HCT116 (cell line): Measurements from ENCODE around the gene YKT6.

Source experiments
- CEBPB ChIP-seq: IDR thresholded peaks from 2 replicates; pipeline ENCODE4 v1.6.1; 2012; ENCODE audit warnings: low read depth
- EGR1 ChIP-seq: IDR thresholded peaks from 2 replicates; pipeline ENCODE4 v1.6.1; 2012; ENCODE audit warnings: low read depth
- EZH2 ChIP-seq: fragments of 200-600 bp; sonication (generic); IDR thresholded peaks from 2 replicates; pipeline ENCODE4 v1.6.1; 2017; ENCODE audit warnings: antibody characterized with exemption, mixed run types
- EZH2phosphoT487 ChIP-seq: fragments of 200-600 bp; IDR thresholded peaks from 2 replicates; pipeline ENCODE4 v1.6.1; 2018; ENCODE audit warnings: antibody characterized with exemption, borderline replicate concordance
- POLR2A ChIP-seq: IDR thresholded peaks from 2 replicates; pipeline ENCODE4 v1.7.0; 2011; ENCODE audit warnings: borderline replicate concordance; ENCODE audit not compliant: insufficient read depth, insufficient read length; ENCODE audit errors: extremely low read depth
- POLR2AphosphoS5 ChIP-seq: IDR thresholded peaks from 2 replicates; pipeline ENCODE4 v1.6.1; 2011; ENCODE audit warnings: mild to moderate bottlenecking, low read depth, low read length, moderate library complexity
- RAD21 ChIP-seq: IDR thresholded peaks from 2 replicates; pipeline ENCODE4 v1.6.1; 2012; ENCODE audit warnings: low read depth, mild to moderate bottlenecking
- SIN3A ChIP-seq: IDR thresholded peaks from 2 replicates; pipeline ENCODE4 v1.6.1; 2012; ENCODE audit warnings: low read depth
- SP1 ChIP-seq: IDR thresholded peaks from 2 replicates; pipeline ENCODE4 v1.6.1; 2012; ENCODE audit warnings: low read depth
- TF ChIP-seq, protein P1 (sequence below), 3 experiments: fragments of 200-600 bp in 1 of 3; sonication (generic) in 1 of 3; IDR thresholded peaks in 2 of 3; conservative IDR thresholded peaks in 1 of 3; 2 replicates each; pipeline ENCODE4 v1.5.1; 2012 to 2017; ENCODE audit warnings: low read depth in 2 of 3, low read length in 2 of 3, antibody characterized with exemption in 1 of 3, borderline replicate concordance in 1 of 3, control low read depth in 1 of 3, mild to moderate bottlenecking in 1 of 3, mixed read lengths in 1 of 3, mixed run types in 1 of 3, moderate library complexity in 1 of 3; ENCODE audit not compliant: insufficient read depth in 1 of 3
- TF ChIP-seq, protein P2 (sequence below): IDR thresholded peaks from 2 replicates; pipeline ENCODE4 v1.6.1; 2012
- TF ChIP-seq, protein P3 (sequence below): IDR thresholded peaks from 2 replicates; pipeline ENCODE4 v1.6.1; 2012
- TF ChIP-seq, protein P4 (sequence below): IDR thresholded peaks from 2 replicates; pipeline ENCODE4 v1.6.1; 2011; ENCODE audit warnings: mild to moderate bottlenecking, low read length, moderate library complexity; ENCODE audit not compliant: insufficient replicate concordance; ENCODE audit errors: extremely low read depth
- TF ChIP-seq, protein P5 (sequence below): IDR thresholded peaks from 2 replicates; pipeline ENCODE4 v1.6.1; 2012; ENCODE audit warnings: low read depth

DNA sequence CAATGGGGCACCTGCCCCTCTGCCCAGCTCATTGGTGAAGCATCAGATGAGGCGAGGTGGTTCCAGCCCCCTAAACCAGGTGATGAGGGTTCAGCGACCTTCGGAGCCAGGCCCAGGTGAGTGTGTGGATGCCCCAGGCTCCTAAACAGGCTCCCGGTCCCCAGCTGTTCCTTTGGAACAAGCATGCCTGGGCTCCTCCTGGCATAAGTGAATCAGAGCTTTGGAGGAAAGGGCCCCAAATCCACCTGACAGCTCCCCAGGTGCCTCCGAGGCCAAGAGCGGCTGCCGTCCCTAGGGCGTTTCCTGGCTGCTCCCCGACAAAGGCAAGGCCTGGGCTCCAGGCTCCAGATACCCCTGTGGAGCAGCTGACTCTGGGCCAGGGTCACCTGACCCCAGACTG lies 61.3 kb downstream of the YKT6 start:
- TF ChIP-seq, protein P1, sequence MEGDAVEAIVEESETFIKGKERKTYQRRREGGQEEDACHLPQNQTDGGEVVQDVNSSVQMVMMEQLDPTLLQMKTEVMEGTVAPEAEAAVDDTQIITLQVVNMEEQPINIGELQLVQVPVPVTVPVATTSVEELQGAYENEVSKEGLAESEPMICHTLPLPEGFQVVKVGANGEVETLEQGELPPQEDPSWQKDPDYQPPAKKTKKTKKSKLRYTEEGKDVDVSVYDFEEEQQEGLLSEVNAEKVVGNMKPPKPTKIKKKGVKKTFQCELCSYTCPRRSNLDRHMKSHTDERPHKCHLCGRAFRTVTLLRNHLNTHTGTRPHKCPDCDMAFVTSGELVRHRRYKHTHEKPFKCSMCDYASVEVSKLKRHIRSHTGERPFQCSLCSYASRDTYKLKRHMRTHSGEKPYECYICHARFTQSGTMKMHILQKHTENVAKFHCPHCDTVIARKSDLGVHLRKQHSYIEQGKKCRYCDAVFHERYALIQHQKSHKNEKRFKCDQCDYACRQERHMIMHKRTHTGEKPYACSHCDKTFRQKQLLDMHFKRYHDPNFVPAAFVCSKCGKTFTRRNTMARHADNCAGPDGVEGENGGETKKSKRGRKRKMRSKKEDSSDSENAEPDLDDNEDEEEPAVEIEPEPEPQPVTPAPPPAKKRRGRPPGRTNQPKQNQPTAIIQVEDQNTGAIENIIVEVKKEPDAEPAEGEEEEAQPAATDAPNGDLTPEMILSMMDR (IDR thresholded peaks at IDR 0.05 in 2 of 3, conservative IDR thresholded peaks at IDR 0.05 in 1 of 3; ENCODE audit: borderline replicate concordance in 1 of 3, insufficient read depth in 1 of 3, low read depth in 2 of 3, low read length in 2 of 3): no peak
- TF ChIP-seq POLR2A: no peak
- TF ChIP-seq, protein P2, sequence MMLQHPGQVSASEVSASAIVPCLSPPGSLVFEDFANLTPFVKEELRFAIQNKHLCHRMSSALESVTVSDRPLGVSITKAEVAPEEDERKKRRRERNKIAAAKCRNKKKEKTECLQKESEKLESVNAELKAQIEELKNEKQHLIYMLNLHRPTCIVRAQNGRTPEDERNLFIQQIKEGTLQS: no peak
- no peak for TF ChIP-seq EGR1
- TF ChIP-seq EZH2phosphoT487: no peak
- no peak for TF ChIP-seq RAD21
- TF ChIP-seq, protein P3, sequence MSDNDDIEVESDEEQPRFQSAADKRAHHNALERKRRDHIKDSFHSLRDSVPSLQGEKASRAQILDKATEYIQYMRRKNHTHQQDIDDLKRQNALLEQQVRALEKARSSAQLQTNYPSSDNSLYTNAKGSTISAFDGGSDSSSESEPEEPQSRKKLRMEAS: no peak
- TF ChIP-seq, protein P4, sequence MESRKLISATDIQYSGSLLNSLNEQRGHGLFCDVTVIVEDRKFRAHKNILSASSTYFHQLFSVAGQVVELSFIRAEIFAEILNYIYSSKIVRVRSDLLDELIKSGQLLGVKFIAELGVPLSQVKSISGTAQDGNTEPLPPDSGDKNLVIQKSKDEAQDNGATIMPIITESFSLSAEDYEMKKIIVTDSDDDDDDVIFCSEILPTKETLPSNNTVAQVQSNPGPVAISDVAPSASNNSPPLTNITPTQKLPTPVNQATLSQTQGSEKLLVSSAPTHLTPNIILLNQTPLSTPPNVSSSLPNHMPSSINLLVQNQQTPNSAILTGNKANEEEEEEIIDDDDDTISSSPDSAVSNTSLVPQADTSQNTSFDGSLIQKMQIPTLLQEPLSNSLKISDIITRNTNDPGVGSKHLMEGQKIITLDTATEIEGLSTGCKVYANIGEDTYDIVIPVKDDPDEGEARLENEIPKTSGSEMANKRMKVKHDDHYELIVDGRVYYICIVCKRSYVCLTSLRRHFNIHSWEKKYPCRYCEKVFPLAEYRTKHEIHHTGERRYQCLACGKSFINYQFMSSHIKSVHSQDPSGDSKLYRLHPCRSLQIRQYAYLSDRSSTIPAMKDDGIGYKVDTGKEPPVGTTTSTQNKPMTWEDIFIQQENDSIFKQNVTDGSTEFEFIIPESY: no peak
- no peak for TF ChIP-seq SP1
- TF ChIP-seq SIN3A: no peak
- no peak for TF ChIP-seq POLR2AphosphoS5
- TF ChIP-seq EZH2: no peak
- TF ChIP-seq, protein P5, sequence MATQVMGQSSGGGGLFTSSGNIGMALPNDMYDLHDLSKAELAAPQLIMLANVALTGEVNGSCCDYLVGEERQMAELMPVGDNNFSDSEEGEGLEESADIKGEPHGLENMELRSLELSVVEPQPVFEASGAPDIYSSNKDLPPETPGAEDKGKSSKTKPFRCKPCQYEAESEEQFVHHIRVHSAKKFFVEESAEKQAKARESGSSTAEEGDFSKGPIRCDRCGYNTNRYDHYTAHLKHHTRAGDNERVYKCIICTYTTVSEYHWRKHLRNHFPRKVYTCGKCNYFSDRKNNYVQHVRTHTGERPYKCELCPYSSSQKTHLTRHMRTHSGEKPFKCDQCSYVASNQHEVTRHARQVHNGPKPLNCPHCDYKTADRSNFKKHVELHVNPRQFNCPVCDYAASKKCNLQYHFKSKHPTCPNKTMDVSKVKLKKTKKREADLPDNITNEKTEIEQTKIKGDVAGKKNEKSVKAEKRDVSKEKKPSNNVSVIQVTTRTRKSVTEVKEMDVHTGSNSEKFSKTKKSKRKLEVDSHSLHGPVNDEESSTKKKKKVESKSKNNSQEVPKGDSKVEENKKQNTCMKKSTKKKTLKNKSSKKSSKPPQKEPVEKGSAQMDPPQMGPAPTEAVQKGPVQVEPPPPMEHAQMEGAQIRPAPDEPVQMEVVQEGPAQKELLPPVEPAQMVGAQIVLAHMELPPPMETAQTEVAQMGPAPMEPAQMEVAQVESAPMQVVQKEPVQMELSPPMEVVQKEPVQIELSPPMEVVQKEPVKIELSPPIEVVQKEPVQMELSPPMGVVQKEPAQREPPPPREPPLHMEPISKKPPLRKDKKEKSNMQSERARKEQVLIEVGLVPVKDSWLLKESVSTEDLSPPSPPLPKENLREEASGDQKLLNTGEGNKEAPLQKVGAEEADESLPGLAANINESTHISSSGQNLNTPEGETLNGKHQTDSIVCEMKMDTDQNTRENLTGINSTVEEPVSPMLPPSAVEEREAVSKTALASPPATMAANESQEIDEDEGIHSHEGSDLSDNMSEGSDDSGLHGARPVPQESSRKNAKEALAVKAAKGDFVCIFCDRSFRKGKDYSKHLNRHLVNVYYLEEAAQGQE: no peak
- TF ChIP-seq CEBPB: no peak
